ENCODE results near the gene IPCEF1. TPM values are rescaled to one million over a fixed set of nuclear protein-coding genes. Genes with fewer than 3 reads are reported as not detected.

IPCEF1 gene
- polyA plus RNA-seq, 3 donors: 14.7 to 29.7 (median 16.5) TPM

GRCh38 chr6:154247119-154247861, 109.3 kb downstream of the IPCEF1 start:
- Histone ChIP-seq H3K9me3 (replicated peaks in 1 of 2; ENCODE audit: control insufficient read depth in 1 of 2, insufficient read depth in 1 of 2, low read length in 2 of 2) (no peaks in the 10 kb centered on the region), H3K79me2 (ENCODE audit: insufficient read depth, low read length) (peaks cover 94% of the 10 kb centered on the region), H3K4me2 (replicated peaks; ENCODE audit: extremely low read depth, low read length, poor library complexity, severe bottlenecking) (peak overlapping the region; percentile 64), H4K20me1 (ENCODE audit: insufficient read depth, low read length) (peaks cover 12% of the 10 kb centered on the region), H3K4me1 (ENCODE audit: control insufficient read depth in 1 of 2, insufficient read depth in 2 of 2, low read length in 2 of 2) (peaks cover 46 to 61% of the 10 kb centered on the region in 2 donors), H3K36me3 (replicated peaks in 1 of 2; ENCODE audit: control insufficient read depth in 1 of 2, insufficient read depth in 2 of 2, low read length in 2 of 2) (peaks cover 31 to 43% of the 10 kb centered on the region in 2 donors), H2AFZ (ENCODE audit: insufficient read depth, low read depth, low read length, poor library complexity, severe bottlenecking) (peak overlapping the region; percentile 1), H3K27ac (ENCODE audit: low read depth in 1 of 2, low read length in 2 of 2) (peak overlapping the region in 1 of 2 donors; percentile 62), H3K4me3 (replicated peaks in 1 of 3; ENCODE audit: low read depth in 2 of 3, low read length in 3 of 3) (peak overlapping the region; percentile 10 to 66 (median 57)), H3K27me3 (ENCODE audit: control insufficient read depth in 2 of 2, insufficient read depth in 2 of 2, low read length in 2 of 2) (no peaks in the 10 kb centered on the region), H3K9ac (ENCODE audit: insufficient read depth, low read length, poor library complexity, severe bottlenecking) (peak overlapping the region; percentile 12)
- intact Hi-C loops (cut with micrococcal nuclease): no loop called here
- no peak for TF ChIP-seq CTCF (IDR thresholded peaks at IDR 0.05)
- peaks cover 0 to 1% (median 0%) of the 10 kb centered on the region in 3 donors for H3K27me3 Mint-ChIP-seq (ENCODE audit: low read depth in 3 of 3)
- peak overlapping the region; percentile 65 to 89 for H3K4me3 Mint-ChIP-seq
- H3K36me3 Mint-ChIP-seq: peaks cover 45 to 52% of the 10 kb centered on the region in 2 donors
- H3K9me3 Mint-ChIP-seq: peaks cover 0 to 1% (median 0%) of the 10 kb centered on the region in 7 donors
- 20% methylated on average over 4 of the region's 12 CpGs for WGBS (ENCODE audit: insufficient coverage)
- H3K27ac Mint-ChIP-seq: peak overlapping the region; percentile 48 to 87 (median 83)
- DNase-seq: peak in 2 of 3 donors; percentile 64 to 71
- peaks cover 53% of the 10 kb centered on the region for H3K4me1 Mint-ChIP-seq

GRCh38 chr6:154246723-154247118, 109.9 kb downstream of the IPCEF1 start:
- Histone ChIP-seq H3K4me3 (replicated peaks in 1 of 3; ENCODE audit: low read depth in 2 of 3, low read length in 3 of 3) (peak overlapping the region in 1 of 3 experiments; percentile 66), H4K20me1 (ENCODE audit: insufficient read depth, low read length) (peaks cover 15% of the 10 kb centered on the region), H3K36me3 (replicated peaks in 1 of 2; ENCODE audit: control insufficient read depth in 1 of 2, insufficient read depth in 2 of 2, low read length in 2 of 2) (peaks cover 36 to 48% of the 10 kb centered on the region in 2 donors), H3K9ac (ENCODE audit: insufficient read depth, low read length, poor library complexity, severe bottlenecking) (no peak overlapping the region), H3K27ac (ENCODE audit: low read depth in 1 of 2, low read length in 2 of 2) (peak overlapping the region in 1 of 2 donors; percentile 62), H3K4me2 (replicated peaks; ENCODE audit: extremely low read depth, low read length, poor library complexity, severe bottlenecking) (peak overlapping the region; percentile 64), H3K4me1 (ENCODE audit: control insufficient read depth in 1 of 2, insufficient read depth in 2 of 2, low read length in 2 of 2) (peaks cover 40 to 56% of the 10 kb centered on the region in 2 donors), H3K27me3 (ENCODE audit: control insufficient read depth in 2 of 2, insufficient read depth in 2 of 2, low read length in 2 of 2) (no peaks in the 10 kb centered on the region), H3K79me2 (ENCODE audit: insufficient read depth, low read length) (peaks cover 94% of the 10 kb centered on the region), H2AFZ (ENCODE audit: insufficient read depth, low read depth, low read length, poor library complexity, severe bottlenecking) (no peak overlapping the region), H3K9me3 (replicated peaks in 1 of 2; ENCODE audit: control insufficient read depth in 1 of 2, insufficient read depth in 1 of 2, low read length in 2 of 2) (no peaks in the 10 kb centered on the region)
- no CpG with 5 or more reads among the region's 7 CpGs for WGBS (ENCODE audit: insufficient coverage)
- peaks cover 0 to 1% (median 0%) of the 10 kb centered on the region in 7 donors for H3K9me3 Mint-ChIP-seq
- H3K27me3 Mint-ChIP-seq (ENCODE audit: low read depth in 3 of 3): peaks cover 0 to 1% (median 0%) of the 10 kb centered on the region in 3 donors
- H3K4me1 Mint-ChIP-seq: peaks cover 47% of the 10 kb centered on the region
- intact Hi-C loops (cut with micrococcal nuclease): no loop called here
- DNase-seq: no peak
- H3K4me3 Mint-ChIP-seq: peak overlapping the region in 1 of 2 donors; percentile 2
- no peak for TF ChIP-seq CTCF (IDR thresholded peaks at IDR 0.05)
- peaks cover 46 to 52% of the 10 kb centered on the region in 2 donors for H3K36me3 Mint-ChIP-seq
- peak overlapping the region in 3 of 7 donors; percentile 29 to 87 (median 77) for H3K27ac Mint-ChIP-seq

Data from CD14-positive monocyte (primary cell).